Measurements from ENCODE around the gene LDHA.

DNA sequence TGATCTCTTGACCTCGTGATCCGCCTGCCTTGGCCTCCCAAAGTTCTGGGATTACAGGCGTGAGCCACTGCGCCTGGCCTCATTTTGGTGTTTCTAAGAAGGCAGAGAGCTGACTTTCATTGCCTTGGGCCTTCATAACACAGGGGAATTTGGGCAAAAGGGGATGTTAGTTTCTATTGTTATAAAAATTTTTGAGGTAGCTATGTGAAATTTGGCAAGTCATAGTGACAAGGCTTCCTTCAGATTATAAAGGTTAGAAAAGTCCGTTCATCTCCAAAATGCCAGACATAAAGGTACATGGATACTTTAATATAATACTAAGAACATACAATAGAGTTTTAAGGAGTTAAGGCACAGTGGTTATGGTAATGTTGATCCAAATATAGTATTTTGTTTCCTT is 35.0 kb downstream of the LDHA start:
- no peak for TF ChIP-seq POLR2AphosphoS5 (IDR thresholded peaks at IDR 0.05; ENCODE audit: low read depth, low read length)
- TF ChIP-seq POLR2A (IDR thresholded peaks at IDR 0.05; ENCODE audit: low read depth, low read length), result no peak
- no peak for TF ChIP-seq TAF1 (IDR thresholded peaks at IDR 0.05; ENCODE audit: low read depth, low read length)
- TF ChIP-seq PAX5 (IDR thresholded peaks at IDR 0.05; ENCODE audit: insufficient read depth, low read length, severe bottlenecking), result no peak
- no peak for TF ChIP-seq SPI1 (IDR thresholded peaks at IDR 0.05; ENCODE audit: low read depth, low read length)
- TF ChIP-seq POU2F2 (IDR thresholded peaks at IDR 0.05; ENCODE audit: low read depth, low read length), result no peak

All from GM12891 (cell line).